ENCODE measurements around the gene CST7.

DNA sequence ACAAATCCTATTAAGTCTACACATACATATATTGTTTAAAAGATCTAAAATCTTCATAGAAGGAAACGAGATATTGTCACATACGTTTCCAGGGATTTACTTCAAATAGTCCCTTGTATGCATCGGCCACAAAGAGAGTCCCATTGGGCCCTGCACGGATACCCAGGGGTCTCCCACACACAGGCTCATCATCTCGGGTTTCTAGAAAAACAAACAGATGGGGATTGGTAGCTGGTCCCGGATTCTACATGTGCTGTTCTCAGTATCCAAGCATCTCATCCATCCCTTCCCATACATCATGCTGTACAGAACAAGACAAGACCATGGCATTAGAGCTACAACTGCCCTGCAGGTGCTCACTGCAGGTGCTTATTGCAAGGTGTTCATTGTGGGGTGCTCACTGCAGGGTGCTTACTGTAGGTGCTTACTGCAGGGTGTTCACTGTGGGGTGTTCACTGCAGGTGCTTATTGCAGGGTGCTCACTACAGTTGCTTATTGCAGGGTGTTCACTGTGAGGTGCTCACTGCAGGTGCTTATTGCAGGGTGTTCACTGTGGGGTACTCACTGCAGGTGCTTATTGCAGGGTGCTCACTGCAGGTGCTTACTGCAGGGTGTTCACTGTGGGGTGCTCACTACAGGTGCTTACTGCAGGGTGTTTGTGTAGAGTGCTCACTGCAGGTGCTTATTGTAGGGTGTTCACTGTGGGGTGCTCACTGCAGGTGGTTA, 22.5 kb downstream of the CST7 start:
- no peak for TF ChIP-seq MTA2 (IDR thresholded peaks at IDR 0.05; ENCODE audit: low read depth)
- TF ChIP-seq ZBED1 (IDR thresholded peaks at IDR 0.05; ENCODE audit: borderline replicate concordance): no peak
- no peak for TF ChIP-seq KAT2A (conservative IDR thresholded peaks at IDR 0.05; ENCODE audit: control insufficient read depth, low read depth, low read length)
- TF ChIP-seq, protein P1, sequence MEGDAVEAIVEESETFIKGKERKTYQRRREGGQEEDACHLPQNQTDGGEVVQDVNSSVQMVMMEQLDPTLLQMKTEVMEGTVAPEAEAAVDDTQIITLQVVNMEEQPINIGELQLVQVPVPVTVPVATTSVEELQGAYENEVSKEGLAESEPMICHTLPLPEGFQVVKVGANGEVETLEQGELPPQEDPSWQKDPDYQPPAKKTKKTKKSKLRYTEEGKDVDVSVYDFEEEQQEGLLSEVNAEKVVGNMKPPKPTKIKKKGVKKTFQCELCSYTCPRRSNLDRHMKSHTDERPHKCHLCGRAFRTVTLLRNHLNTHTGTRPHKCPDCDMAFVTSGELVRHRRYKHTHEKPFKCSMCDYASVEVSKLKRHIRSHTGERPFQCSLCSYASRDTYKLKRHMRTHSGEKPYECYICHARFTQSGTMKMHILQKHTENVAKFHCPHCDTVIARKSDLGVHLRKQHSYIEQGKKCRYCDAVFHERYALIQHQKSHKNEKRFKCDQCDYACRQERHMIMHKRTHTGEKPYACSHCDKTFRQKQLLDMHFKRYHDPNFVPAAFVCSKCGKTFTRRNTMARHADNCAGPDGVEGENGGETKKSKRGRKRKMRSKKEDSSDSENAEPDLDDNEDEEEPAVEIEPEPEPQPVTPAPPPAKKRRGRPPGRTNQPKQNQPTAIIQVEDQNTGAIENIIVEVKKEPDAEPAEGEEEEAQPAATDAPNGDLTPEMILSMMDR (IDR thresholded peaks at IDR 0.05 in 2 of 3, conservative IDR thresholded peaks at IDR 0.05 in 1 of 3; ENCODE audit: control insufficient read depth in 2 of 3, extremely low read depth in 1 of 3, insufficient read depth in 1 of 3, low read depth in 3 of 3, low read length in 3 of 3): no peak
- TF ChIP-seq POU2F2 (IDR thresholded peaks at IDR 0.05; ENCODE audit: borderline replicate concordance, low read depth, low read length): no peak
- TF ChIP-seq FOS (IDR thresholded peaks at IDR 0.05; ENCODE audit: borderline replicate concordance, extremely low read depth, insufficient read length): no peak
